ENCODE measurements around the gene CMTM6. TPM values are rescaled to one million over a fixed set of nuclear protein-coding genes. Genes with fewer than 3 reads are reported as not detected.
"Not testable (repeated sequence)": the region's sequence is repeated elsewhere in the genome, so short reads cannot be mapped to it uniquely, and the experiment has no call there.

CMTM6 gene
- total RNA-seq, 2 experiments from 2014 or later: 33.6 to 48.0 TPM

DNA sequence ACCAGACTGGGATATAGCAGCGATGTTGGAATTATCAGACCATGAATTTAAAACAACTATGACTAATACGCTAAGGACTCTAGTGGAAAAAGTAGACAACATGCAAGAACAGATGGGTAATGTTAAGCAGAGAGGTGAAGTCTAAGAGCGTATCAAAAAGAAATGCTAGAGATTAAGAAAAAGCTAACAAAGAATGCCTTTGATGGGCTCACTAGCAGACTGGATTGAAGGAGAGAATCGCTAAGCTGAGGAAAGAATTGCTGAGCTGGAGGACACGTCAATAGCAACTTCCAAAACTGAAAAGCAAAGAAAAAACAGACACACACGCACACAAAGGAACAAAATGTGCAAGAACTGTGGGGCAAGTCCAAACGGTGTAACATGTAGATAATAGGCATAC lies 20.0 kb upstream of the CMTM6 start:
- DNase-seq: no peak
- no peaks in the 10 kb centered on the region for H3K27me3 Mint-ChIP-seq
- H3K4me3 Mint-ChIP-seq: no peak overlapping the region
- H3K4me1 Mint-ChIP-seq: no peaks in the 10 kb centered on the region
- peaks cover 2% of the 10 kb centered on the region for H3K9me3 Mint-ChIP-seq (ENCODE audit: low read depth)
- no peak overlapping the region for H3K27ac Mint-ChIP-seq
- POLR2A ChIA-PET: no interaction called here
- peaks cover 14% of the 10 kb centered on the region for H3K36me3 Mint-ChIP-seq (ENCODE audit: low read depth)
- CTCF ChIA-PET: interaction anchor here (1.5 kb wide), 1 partner anchor 30 kb away, joined by 4 read pairs; no protein-coding TSS in a partner anchor
- intact Hi-C loops (cut with DNase I, micrococcal nuclease): no loop called here
- no peak for ATAC-seq

DNA sequence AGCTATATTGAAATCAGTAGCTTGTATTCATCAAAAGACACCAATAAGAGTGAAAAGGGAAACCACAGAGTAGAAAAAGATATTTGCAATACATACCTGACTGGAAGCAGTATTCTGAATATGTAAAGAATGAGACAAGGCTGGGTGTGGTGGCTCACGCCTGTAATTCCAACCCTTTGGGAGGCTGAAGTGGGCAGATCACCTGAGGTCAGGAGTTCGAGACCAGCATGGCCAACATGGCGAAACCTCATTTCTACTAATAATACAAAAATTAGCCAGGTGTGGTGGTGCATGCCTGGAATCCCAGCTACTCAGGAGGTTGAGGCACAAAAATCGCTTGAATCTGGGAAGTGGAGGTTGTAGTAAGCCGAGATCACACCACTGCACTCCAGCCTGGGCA lies 16.3 kb upstream of the CMTM6 start:
- intact Hi-C loops (cut with DNase I, micrococcal nuclease); ATAC-seq; H3K4me3 Mint-ChIP-seq; DNase-seq; H3K36me3 Mint-ChIP-seq (ENCODE audit: low read depth); H3K27me3 Mint-ChIP-seq; H3K9me3 Mint-ChIP-seq (ENCODE audit: low read depth); H3K27ac Mint-ChIP-seq; H3K4me1 Mint-ChIP-seq: not testable (repeated sequence)
- CTCF ChIA-PET: interaction anchor here (0.8 kb wide), 1 partner anchor 146 kb away, joined by 3 read pairs; no protein-coding TSS in a partner anchor
- POLR2A ChIA-PET: interaction anchor here (0.6 kb wide), 1 partner anchor 260 kb away, joined by 4 read pairs; no protein-coding TSS in a partner anchor

DNA sequence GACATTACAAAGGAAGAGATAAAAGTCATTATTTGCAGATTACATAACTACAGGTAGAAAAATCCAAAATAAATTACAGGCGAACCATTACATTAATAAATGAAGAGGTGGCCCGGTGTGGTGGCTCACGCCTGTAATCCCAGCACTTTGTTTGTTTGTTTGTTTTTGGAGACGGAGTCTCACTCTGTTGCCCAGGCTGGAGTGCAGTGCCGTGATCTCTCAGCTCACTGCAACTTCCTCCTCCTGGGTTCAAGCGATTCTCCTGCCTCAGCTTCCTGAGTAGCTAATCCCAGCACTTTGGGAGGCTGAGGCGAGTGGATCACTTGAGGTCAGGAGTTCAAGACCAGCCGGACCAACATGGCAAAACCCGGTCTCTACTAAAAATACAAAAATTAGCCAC lies 14.1 kb upstream of the CMTM6 start:
- H3K27me3 Mint-ChIP-seq; H3K36me3 Mint-ChIP-seq (ENCODE audit: low read depth); H3K4me3 Mint-ChIP-seq; H3K4me1 Mint-ChIP-seq; H3K27ac Mint-ChIP-seq; DNase-seq; CTCF ChIA-PET; H3K9me3 Mint-ChIP-seq (ENCODE audit: low read depth); POLR2A ChIA-PET; ATAC-seq: not testable (repeated sequence)
- intact Hi-C loops (cut with DNase I, micrococcal nuclease): loop anchor here in 1 of 2 experiments (1.0 kb wide), 1 partner anchor 10 kb away; no protein-coding TSS in a partner anchor

DNA sequence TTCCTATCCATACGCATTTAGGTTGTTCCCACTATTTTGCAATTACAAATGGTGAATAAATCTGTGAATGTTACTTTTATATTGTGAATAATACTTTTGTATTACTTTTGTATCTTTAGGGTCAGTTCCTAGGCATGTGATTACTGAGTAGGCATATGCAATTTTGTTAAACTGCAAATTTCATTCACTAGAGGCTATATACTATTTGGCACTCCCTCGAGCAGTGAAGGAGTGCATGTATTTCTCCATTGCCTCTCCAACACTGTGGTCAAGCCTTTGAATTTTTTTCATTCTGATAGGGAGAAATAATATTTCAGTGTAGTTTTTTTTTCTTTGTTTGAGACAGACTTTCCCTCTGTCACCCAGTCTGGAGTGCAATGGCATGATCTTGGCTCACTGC lies 8.4 kb upstream of the CMTM6 start:
- Mint-ChIP-seq H3K36me3 (ENCODE audit: low read depth) (no peaks in the 10 kb centered on the region), H3K9me3 (ENCODE audit: low read depth) (no peaks in the 10 kb centered on the region), H3K27me3 (no peaks in the 10 kb centered on the region), H3K4me1 (no peaks in the 10 kb centered on the region), H3K4me3 (no peak overlapping the region), H3K27ac (no peak overlapping the region)
- ChIA-PET POLR2A (no interaction called here), CTCF (interaction anchor here (0.7 to 2.6 kb wide), 5 partner anchors 10 to 129 kb away, joined by 3 to 7 read pairs (median 3); no protein-coding TSS in a partner anchor)
- no peak for ATAC-seq
- intact Hi-C loops (cut with DNase I, micrococcal nuclease): loop anchor here (2.0 kb wide), 1 partner anchor 270 kb away; no protein-coding TSS in a partner anchor
- no peak for DNase-seq

DNA sequence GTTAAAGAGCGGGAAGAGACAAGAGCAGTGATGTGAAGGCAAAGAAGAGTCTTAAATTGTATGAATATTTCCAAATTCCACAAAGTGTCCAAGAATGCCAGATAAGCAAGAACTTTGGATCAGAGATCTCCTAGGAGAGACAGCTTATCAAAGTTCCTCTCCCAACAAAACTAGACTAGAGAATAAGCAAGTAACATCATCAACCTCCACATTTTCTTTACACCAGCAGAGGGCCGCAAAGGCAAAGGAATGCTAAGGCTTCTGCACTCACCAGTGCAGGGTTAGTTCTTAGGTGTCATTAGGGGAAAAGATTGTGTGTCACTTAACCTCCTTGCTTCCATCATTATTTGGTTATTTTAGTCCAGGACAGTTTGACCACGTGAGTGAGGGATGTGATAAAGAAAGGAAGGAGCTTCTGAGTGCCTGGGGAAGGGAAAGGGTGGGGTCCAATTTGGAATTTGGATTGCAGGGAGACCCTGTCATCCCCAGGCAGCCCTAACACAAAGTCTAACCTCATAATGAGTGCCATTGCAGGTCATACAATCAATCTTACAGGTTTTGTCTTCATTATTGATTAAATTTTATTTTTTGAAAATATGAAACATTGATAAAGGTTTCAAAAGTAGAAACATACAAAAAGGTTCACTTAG lies 7.5 kb upstream of the CMTM6 start:
- intact Hi-C loops (cut with DNase I, micrococcal nuclease): loop anchor here (1.0 to 2.0 kb wide), 4 partner anchors 154 to 424 kb away; no protein-coding TSS in a partner anchor
- Mint-ChIP-seq H3K36me3 (ENCODE audit: low read depth) (no peaks in the 10 kb centered on the region), H3K27ac (no peak overlapping the region), H3K4me1 (no peaks in the 10 kb centered on the region), H3K27me3 (no peaks in the 10 kb centered on the region), H3K4me3 (no peak overlapping the region), H3K9me3 (ENCODE audit: low read depth) (no peaks in the 10 kb centered on the region)
- DNase-seq: peak; percentile 79
- ATAC-seq: peak; percentile 93
- ChIA-PET POLR2A (no interaction called here), CTCF (interaction anchor here (0.6 to 2.6 kb wide), 18 partner anchors 9 to 1374 kb away, joined by 3 to 7 read pairs (median 3); no protein-coding TSS in a partner anchor)

DNA sequence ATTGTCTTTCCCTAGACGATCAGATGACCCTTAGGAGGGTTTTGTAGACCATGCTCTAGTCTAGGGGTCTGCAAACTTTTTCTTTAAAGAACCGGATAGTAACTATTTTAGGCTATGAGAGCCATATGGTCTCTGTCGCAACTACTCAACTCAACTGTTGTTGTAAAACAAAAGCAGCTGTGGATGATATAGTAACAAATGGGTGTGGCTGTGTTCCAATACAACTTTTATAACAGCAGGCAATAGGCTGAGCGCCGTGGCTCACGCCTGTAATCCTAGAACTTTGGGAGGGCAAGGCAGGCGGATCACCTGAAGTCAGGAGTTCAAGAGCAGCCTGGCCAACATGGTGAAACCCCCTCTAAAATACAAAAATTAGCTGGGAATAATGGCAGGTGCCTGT lies 6.1 kb upstream of the CMTM6 start:
- Mint-ChIP-seq H3K27ac (no peak overlapping the region), H3K4me1 (no peaks in the 10 kb centered on the region), H3K27me3 (no peaks in the 10 kb centered on the region), H3K36me3 (ENCODE audit: low read depth) (no peaks in the 10 kb centered on the region), H3K4me3 (no peak overlapping the region), H3K9me3 (ENCODE audit: low read depth) (no peaks in the 10 kb centered on the region)
- ATAC-seq: no peak
- ChIA-PET POLR2A (no interaction called here), CTCF (interaction anchor here (1.5 kb wide), 1 partner anchor 166 kb away, joined by 3 read pairs; no protein-coding TSS in a partner anchor)
- intact Hi-C loops (cut with DNase I, micrococcal nuclease): no loop called here
- DNase-seq: no peak

DNA sequence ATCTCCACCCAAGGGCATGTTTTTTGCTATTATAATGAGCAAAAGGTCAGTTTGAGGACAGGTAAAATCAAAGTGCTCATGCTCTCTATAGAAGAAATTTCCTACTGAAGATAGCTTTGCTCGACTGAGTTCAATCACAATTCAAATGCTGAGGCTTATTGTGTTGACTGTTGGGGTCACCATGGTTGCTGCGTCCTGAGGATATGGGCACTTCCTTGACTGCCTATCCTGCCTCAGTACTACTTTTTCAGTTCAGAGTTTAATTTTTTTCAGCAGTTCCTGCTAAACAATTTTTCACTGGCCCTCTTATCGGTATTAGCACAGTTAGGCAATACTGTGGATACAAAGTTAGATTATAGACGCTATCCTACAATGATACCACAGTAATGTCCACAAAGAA lies 3.8 kb upstream of the CMTM6 start:
- H3K36me3 Mint-ChIP-seq (ENCODE audit: low read depth): no peaks in the 10 kb centered on the region
- DNase-seq (no peak), ATAC-seq (no peak)
- no peak overlapping the region for H3K27ac Mint-ChIP-seq
- intact Hi-C loops (cut with DNase I, micrococcal nuclease): no loop called here
- POLR2A ChIA-PET: no interaction called here
- H3K27me3 Mint-ChIP-seq: no peaks in the 10 kb centered on the region
- H3K4me1 Mint-ChIP-seq: peaks cover 8% of the 10 kb centered on the region
- CTCF ChIA-PET: interaction anchor here (0.8 to 1.0 kb wide), 3 partner anchors 18 to 112 kb away, joined by 3 read pairs; no protein-coding TSS in a partner anchor
- H3K4me3 Mint-ChIP-seq: no peak overlapping the region
- H3K9me3 Mint-ChIP-seq (ENCODE audit: low read depth): no peaks in the 10 kb centered on the region

DNA sequence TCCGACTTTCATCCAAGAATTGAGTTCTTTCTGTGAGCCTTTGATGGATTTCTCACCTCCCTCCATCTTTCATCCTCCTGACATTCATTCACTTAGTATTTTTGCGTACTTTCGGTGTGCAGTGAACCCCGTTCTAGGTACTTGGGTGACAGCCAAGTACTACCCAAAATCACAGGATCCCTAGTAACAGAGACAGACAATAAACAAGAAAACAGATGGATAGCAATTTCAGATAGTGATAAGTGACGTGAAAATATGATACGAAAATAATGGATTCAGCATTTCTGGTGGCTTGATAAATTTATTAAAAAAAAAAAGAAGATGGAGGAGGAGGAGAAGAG lies 264 bp upstream of the CMTM6 start:
- H3K36me3 Mint-ChIP-seq (ENCODE audit: low read depth): peaks cover 4% of the 10 kb centered on the region
- DNase-seq (no peak), ATAC-seq (no peak)
- intact Hi-C loops (cut with DNase I, micrococcal nuclease): loop anchor here (1.0 to 2.0 kb wide), 6 partner anchors 67 to 396 kb away; partner anchors contain the start of genes CNOT10 (in 2 of the 2), DYNC1LI1 (in 2 of the 2) and GPD1L (in 1 of the 2)
- peaks cover 29% of the 10 kb centered on the region for H3K4me1 Mint-ChIP-seq
- H3K27me3 Mint-ChIP-seq: no peaks in the 10 kb centered on the region
- H3K9me3 Mint-ChIP-seq (ENCODE audit: low read depth): no peaks in the 10 kb centered on the region
- CTCF ChIA-PET: interaction anchor here (2.4 kb wide), 2 partner anchors 35 to 127 kb away, joined by 7 to 14 read pairs; no protein-coding TSS in a partner anchor
- POLR2A ChIA-PET: no interaction called here
- peak overlapping the region; percentile 95 for H3K27ac Mint-ChIP-seq
- H3K4me3 Mint-ChIP-seq: peak overlapping the region; percentile 86

DNA sequence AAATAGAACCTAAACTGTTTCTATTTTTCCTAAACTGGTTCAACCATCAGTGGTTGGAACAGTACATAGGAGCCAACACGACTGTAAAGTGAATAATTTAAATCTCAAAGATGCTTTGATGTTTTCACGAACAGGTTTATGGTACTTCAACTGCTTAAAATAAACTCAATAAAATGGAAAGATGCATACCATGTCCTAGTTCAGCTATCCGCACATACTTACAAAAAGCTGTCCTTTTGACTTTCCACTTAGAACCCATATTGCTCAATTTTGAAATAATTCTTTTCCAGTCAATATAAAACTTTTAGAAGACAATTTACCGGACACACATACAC lies 902 bp downstream of the CMTM6 start:
- CTCF ChIA-PET: interaction anchor here (0.7 to 2.4 kb wide), 10 partner anchors 9 to 288 kb away, joined by 3 to 14 read pairs (median 4); no protein-coding TSS in a partner anchor
- Mint-ChIP-seq H3K27ac (peak overlapping the region; percentile 88), H3K4me1 (peaks cover 31% of the 10 kb centered on the region), H3K36me3 (ENCODE audit: low read depth) (peaks cover 8% of the 10 kb centered on the region), H3K4me3 (peak overlapping the region; percentile 86), H3K9me3 (ENCODE audit: low read depth) (no peaks in the 10 kb centered on the region), H3K27me3 (no peaks in the 10 kb centered on the region)
- POLR2A ChIA-PET: interaction anchor here (0.7 kb wide), 1 partner anchor 34 kb away, joined by 3 read pairs; no protein-coding TSS in a partner anchor
- no peak for DNase-seq
- intact Hi-C loops (cut with DNase I, micrococcal nuclease): loop anchor here (1.0 to 2.0 kb wide), 6 partner anchors 69 to 395 kb away; partner anchors contain the start of genes CNOT10 (in 2 of the 2), DYNC1LI1 (in 2 of the 2) and GPD1L (in 1 of the 2)
- ATAC-seq: peak; percentile 9

DNA sequence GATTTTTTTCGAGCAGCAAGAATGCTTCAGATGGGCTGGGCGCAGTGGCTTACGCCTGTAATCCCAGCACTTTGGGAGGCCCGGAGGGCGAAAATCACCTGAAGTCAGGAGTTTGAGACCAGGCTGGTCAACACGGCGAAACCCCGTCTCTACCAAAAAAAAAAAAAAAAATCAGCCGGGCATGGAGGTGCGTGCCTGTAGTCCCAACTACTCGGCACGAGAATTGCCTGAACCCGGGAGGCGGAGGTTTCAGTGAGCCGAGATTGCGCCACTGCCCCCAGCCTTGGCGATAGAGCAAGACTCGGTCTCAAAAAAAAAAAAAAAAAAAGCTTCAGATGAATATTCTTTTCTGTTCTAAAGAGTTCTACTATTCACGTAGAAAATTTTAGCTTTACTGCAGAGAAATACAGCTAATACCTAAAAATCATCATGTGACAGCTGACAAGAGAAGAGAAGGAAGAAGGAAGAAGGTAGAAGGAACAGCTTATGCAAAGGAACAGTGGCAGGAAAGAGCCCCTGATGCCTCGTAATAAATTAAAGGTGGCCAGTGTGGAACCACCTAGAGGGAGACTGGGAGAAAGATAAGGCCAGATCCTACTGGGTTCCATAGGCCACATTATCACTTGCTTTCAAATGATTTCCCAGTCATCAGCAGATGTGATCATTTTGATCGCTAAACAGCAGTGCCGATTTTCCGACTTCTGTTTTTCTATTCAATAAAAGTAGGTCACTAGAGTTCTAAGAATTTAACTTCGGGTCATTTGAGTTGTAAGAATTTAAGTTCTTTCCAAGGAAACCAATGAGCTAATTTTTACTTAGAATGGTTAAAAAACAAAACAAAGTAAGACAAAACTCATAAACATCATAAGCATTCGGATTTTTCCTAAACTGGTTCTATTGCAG lies 1.5 kb downstream of the CMTM6 start:
- Mint-ChIP-seq H3K4me1 (peaks cover 37% of the 10 kb centered on the region), H3K9me3 (ENCODE audit: low read depth) (no peaks in the 10 kb centered on the region), H3K4me3 (peak overlapping the region; percentile 86), H3K27me3 (no peaks in the 10 kb centered on the region), H3K36me3 (ENCODE audit: low read depth) (peaks cover 11% of the 10 kb centered on the region), H3K27ac (peak overlapping the region; percentile 88)
- ATAC-seq (no peak), DNase-seq (no peak)
- POLR2A ChIA-PET: interaction anchor here (0.6 to 0.7 kb wide), 2 partner anchors 34 to 45 kb away, joined by 3 read pairs; no protein-coding TSS in a partner anchor
- CTCF ChIA-PET: interaction anchor here (0.9 to 2.4 kb wide), 9 partner anchors 9 to 125 kb away, joined by 3 to 14 read pairs (median 4); no protein-coding TSS in a partner anchor
- intact Hi-C loops (cut with DNase I, micrococcal nuclease): no loop called here

DNA sequence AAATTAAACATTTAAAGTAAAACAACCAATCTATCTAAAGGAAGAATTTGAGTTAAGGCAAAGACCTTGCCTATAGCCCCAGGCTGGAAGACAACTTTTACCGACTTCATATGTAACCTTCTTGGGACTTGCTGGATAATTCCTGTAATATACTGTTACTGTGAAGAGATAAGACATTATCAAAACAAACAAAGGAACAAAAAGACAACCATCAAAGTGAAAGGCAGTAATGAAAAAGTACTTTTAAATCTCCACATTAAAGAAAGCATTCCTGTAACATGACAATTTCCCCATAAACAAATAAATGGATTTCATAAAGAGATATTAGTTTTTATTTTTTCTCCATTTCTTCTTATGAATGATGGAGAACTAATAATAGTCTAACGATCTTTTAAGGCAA lies 2.4 kb downstream of the CMTM6 start:
- Mint-ChIP-seq H3K27me3 (no peaks in the 10 kb centered on the region), H3K36me3 (ENCODE audit: low read depth) (peaks cover 13% of the 10 kb centered on the region), H3K4me1 (peaks cover 43% of the 10 kb centered on the region), H3K9me3 (ENCODE audit: low read depth) (no peaks in the 10 kb centered on the region), H3K27ac (peak overlapping the region; percentile 25), H3K4me3 (peak overlapping the region; percentile 86)
- CTCF ChIA-PET: interaction anchor here (1.6 kb wide), 1 partner anchor 10 kb away, joined by 9 read pairs; no protein-coding TSS in a partner anchor
- intact Hi-C loops (cut with DNase I, micrococcal nuclease): no loop called here
- DNase-seq: no peak
- POLR2A ChIA-PET: no interaction called here
- no peak for ATAC-seq

All from activated CD4-positive, alpha-beta T cell treated with anti-CD3 and anti-CD28 coated beads for 36 hours (primary cell).